NCI-H82 treated with DMSO at 0.1 percent for 48 hours (cell line): ENCODE results near the gene FHIT.
A peak's percentile ranks its signal among the peaks of the same experiment; 100 is the strongest.

Experiments used
- DNase-seq: peaks from one replicate; lab custom pipeline; 2025; ENCODE audit not compliant: unreplicated experiment; lab: John Stamatoyannopoulos, UW

FHIT gene

DNA sequence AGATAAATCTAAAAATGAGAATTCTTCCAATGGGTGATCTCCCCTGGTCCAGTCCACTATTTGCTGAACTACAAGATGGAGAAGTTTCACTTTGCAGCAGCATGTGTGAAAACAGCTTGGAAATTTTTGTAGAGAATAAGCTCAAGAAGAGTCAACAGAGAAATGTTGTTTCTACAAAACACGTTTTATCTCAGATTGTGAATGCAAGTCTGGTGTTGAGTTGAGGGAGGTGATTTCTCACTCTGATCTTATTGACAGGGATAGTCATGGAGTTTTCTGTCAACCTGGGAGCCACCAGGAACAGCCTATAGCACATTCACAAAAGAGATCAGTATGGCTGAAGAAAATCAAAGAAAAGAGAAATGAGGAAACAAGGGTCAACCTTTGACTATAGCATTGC lies 1220.3 kb downstream of the FHIT start:
- DNase-seq, result no peak

- DNase-seq, result no peak
Observed at GRCh38 chr3:60028233-60028632, 1223.0 kb downstream of the FHIT start.

- no peak for DNase-seq
Observed at GRCh38 chr3:60027335-60027734, 1223.9 kb downstream of the FHIT start.

- no peak for DNase-seq
Observed at GRCh38 chr3:60025096-60026050, 1225.9 kb downstream of the FHIT start.

GRCh38 chr3:60024400-60024799 lies 1226.9 kb downstream of the FHIT start:
- DNase-seq, result no peak

- DNase-seq, result no peak
Observed at GRCh38 chr3:60023189-60023588, 1228.1 kb downstream of the FHIT start.

DNA sequence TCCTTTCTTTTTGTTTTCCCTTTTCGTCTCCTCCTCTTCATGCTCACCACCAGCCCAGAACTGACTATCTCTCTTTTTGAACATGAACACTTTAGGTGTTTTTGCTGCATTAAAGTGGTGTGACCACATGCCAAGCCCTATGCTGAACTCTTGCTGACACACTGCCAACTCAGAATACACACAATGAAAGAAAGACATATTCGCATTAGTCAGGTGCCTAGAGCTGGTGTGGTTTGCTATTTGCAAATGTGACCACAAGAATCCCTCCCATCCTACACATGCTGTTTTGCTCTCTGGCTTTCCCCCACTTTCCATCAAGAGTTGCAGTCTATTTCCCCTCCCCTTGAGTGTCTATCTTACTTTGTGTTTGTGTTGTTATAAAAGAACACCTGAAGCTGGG lies 1233.6 kb downstream of the FHIT start:
- DNase-seq, result no peak

- no peak for DNase-seq
Observed at GRCh38 chr3:60015032-60015705, 1236.1 kb downstream of the FHIT start.

- no peak for DNase-seq
Observed at GRCh38 chr3:60013241-60013640, 1238.0 kb downstream of the FHIT start.

GRCh38 chr3:60011218-60011617 lies 1240.0 kb downstream of the FHIT start:
- DNase-seq, result no peak

- no peak for DNase-seq
Observed at GRCh38 chr3:60010781-60011180, 1240.5 kb downstream of the FHIT start.

DNA sequence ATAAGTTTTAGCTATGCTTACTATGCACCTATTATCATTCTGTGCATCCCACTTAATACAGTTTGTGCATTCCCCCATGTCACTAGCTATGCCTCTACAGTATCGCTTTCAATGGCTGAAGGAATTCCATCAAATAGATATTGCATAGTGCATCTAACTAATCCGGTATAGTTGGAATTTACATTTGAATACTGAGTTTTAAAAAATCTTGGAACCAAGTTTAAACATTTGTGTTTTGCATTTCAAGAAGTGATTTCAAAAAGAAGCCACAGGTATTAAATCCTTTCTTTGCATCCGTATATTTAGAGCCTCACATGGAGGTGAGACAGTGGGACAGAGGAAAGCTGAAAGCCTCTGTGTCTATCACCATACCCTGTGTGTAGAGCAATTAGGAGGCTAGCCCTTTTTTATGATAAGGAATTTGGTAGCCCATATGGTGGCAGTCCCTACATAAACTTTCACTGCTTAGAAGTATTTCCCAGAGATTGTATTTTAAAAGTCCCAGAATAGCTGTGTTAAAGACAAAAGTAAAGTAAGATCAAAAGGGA lies 1241.2 kb downstream of the FHIT start:
- no peak for DNase-seq

- no peak for DNase-seq
Observed at GRCh38 chr3:60001369-60001768, 1249.9 kb downstream of the FHIT start.

DNA sequence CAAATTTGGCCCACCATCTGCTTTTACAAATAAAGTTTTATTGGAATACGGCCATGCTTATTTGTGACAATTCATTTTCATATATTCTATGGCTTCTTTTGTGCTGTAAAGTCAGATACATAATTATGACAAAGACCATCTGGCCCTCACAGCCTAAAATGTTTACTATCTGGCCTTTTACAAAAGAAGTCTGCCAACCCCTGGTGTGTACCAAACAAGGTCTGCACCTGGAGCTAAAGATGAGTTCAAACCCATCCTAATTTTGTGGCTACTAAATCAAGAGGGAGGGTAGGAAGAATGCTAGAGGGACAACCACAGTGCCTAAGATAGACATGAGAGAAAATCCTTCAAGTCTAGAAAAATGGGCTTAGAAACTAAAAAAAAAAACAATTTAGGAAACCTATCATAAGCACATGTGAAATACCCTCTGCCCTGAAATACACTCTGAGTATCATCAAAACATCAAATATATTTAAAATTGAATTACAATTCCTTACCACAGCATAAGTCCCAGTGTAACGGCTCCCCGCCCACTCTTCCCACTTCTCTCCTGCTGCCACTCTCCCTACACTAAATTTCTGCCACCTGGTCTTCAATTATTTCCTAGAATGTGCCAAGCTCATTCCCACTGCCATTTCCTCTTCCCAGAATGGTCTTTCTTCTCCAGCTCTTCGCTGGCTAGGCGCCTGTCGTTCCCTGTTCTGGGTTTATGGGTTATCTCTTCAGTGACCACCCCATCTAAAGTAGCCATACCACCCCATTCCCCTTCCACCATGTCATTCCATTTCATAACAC lies 1250.7 kb downstream of the FHIT start:
- DNase-seq, result no peak

GRCh38 chr3:59998058-59998457 lies 1253.2 kb downstream of the FHIT start:
- peak; percentile 24 for DNase-seq

DNA sequence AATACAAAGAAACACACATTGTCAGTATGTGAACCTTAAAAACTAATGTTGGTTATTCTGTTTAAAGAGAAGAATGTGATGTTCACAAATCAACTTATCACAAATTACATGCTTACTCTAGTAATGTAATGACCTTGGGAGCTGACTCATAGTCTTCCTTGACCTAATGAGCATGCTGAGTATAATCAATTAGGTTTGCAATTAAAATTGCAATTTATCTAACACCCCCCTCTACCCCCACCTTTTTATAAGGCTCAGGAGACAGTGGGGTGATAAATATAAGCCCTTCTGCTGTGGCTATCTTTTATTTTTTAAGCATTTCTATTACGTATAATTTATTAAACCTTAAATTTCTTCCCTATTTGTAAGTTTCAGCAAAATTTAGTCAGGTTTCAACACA lies 1253.7 kb downstream of the FHIT start:
- no peak for DNase-seq

GRCh38 chr3:59996056-59996455 lies 1255.2 kb downstream of the FHIT start:
- DNase-seq, result no peak

DNA sequence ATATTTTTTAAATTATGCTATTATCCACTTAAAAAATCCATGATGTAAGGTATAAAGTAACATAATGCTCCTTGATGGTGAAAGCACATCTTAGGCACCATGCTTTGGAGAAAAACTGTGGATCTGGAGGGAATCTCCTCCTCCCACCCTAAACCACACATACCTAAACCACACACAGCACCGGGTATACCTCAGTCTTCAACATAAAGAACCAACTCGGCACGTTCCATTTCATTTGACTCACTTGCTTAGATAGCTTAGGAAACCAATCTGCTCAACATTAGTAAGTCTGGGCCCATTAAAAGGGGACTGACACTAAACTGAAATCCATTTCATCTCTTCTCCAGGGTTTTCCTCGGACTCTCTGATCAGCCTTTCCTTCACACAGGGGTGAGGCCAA lies 1255.7 kb downstream of the FHIT start:
- DNase-seq, result no peak

GRCh38 chr3:59994732-59995304 lies 1256.4 kb downstream of the FHIT start:
- DNase-seq, result peak; percentile 46

DNA sequence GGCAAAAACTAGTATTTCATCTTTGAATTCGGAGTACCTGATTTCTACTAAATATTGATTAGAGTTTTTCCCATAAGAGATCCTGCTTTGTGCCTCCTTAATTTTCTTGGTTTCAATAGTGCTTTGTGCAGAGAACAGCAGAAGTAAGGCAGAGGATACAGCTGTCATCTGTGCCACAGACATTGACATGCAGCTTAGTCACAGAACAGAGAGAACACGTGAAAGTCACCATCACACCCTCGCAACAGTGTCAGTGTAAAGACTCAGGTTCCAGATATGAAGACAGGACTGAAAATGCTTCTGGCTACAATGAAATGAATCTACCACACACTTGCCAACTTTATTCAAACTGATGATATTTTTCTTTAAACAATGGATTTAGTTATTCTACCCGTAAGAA lies 1258.7 kb downstream of the FHIT start:
- no peak for DNase-seq

- no peak for DNase-seq
Observed at GRCh38 chr3:59990915-59991314, 1260.3 kb downstream of the FHIT start.
